ENCODE measurements around the gene CREG2.

- TF ChIP-seq CTCF (IDR thresholded peaks at IDR 0.05) (no peak), POLR2A (IDR thresholded peaks at IDR 0.05) (no peak)
These were observed 40.4 kb upstream of the CREG2 start for GRCh38 chr2:101427743-101428142.

Measured in esophagus squamous epithelium (tissue), 4 donors.